ENCODE data around the gene HES1. TPM values are rescaled to one million over a fixed set of nuclear protein-coding genes. Genes with fewer than 3 reads are reported as not detected.

The HES1 gene
- total RNA-seq: 3.9 and 35.5 TPM in 2 replicates

GRCh38 chr3:194135806-194136518 is at the start of gene HES1:
TSS of gene HES1 (plus strand) at chr3:194136148. CDS start at chr3:194136381, 233 bp downstream.

Small RNA genes lying within 50 kb of the gene (small RNA-seq; reads per million reads assigned to genes)
- not detected for gene RN7SL215P (ENCODE audit: low replicate concordance)

Other genes starting within 250 kb of the HES1 start
- not detected in 2 replicates for gene CPN2, start 215.2 kb downstream of the HES1 start, total RNA-seq
- gene LRRC15, start 233.6 kb downstream of the HES1 start, total RNA-seq: 0.22 and 4.2 TPM in 2 replicates

Measured in placental pericyte (primary cell).